Gastroesophageal sphincter (tissue), 4 donors: Measurements from ENCODE around the gene PRKG1. TPM values are rescaled to one million over a fixed set of nuclear protein-coding genes. Genes with fewer than 3 reads are reported as not detected.
"Not testable (repeated sequence)": the region's sequence is repeated elsewhere in the genome, so short reads cannot be mapped to it uniquely, and the experiment has no call there.

Experiments
- ATAC-seq: fragments of 150-250 bp; one replicate; pipeline ENCODE4 v1.9.1; 2016; ENCODE audit warnings: mild to moderate bottlenecking, moderate library complexity
- H3K27ac ChIP-seq, 4 donors: fragments of 200-600 bp; sonication (generic) in 3 of 4; 1 replicate in 3 of 4; 2 replicates in 1 of 4; pipeline ENCODE4 v1.5.1; 2016 to 2019
- H3K27me3 ChIP-seq: fragments of 200-600 bp; sonication (generic); one replicate; pipeline ENCODE4 v1.5.1; 2019
- H3K36me3 ChIP-seq, 2 donors: fragments of 200-600 bp; sonication (generic); one replicate each; pipeline ENCODE4 v1.5.1; 2019; ENCODE audit warnings: control low read depth in 1 of 2
- H3K4me1 ChIP-seq, 3 donors: fragments of 200-600 bp; sonication (generic); 1 replicate in 2 of 3; 2 replicates in 1 of 3; pipeline ENCODE4 v1.5.1; 2016 to 2019; ENCODE audit warnings: control low read depth in 2 of 3
- H3K4me3 ChIP-seq, 2 donors: fragments of 200-600 bp; sonication (generic); one replicate each; pipeline ENCODE4 v1.5.1; 2019; ENCODE audit warnings: mild to moderate bottlenecking in 1 of 2, moderate library complexity in 1 of 2
- H3K9me3 ChIP-seq, 3 donors: fragments of 200-600 bp; sonication (generic); one replicate each; pipeline ENCODE4 v1.5.1; 2017 to 2019; ENCODE audit warnings: control low read depth in 2 of 3
- CTCF ChIP-seq, 4 experiments: fragments of 200-600 bp in 2 of 4; fragments of 450-650 bp in 2 of 4; sonication (generic) in 1 of 4; IDR thresholded peaks; one replicate each; pipeline ENCODE4 v1.5.1; 2017 to 2019; ENCODE audit warnings: antibody characterized with exemption in 4 of 4, mild to moderate bottlenecking in 2 of 4, moderate library complexity in 2 of 4
- EP300 ChIP-seq: sonication (generic); formaldehyde crosslinking; IDR thresholded peaks from one replicate; pipeline ENCODE4 v1.6.1; 2017; ENCODE audit warnings: antibody characterized with exemption, mild to moderate bottlenecking
- POLR2A ChIP-seq, 2 donors: fragments of 450-650 bp; IDR thresholded peaks; one replicate each; pipeline ENCODE4 v1.6.1; 2017; ENCODE audit warnings: antibody characterized with exemption in 2 of 2, mild to moderate bottlenecking in 2 of 2, moderate library complexity in 1 of 2
- POLR2AphosphoS5 ChIP-seq: sonication (generic); formaldehyde crosslinking; IDR thresholded peaks from one replicate; pipeline ENCODE4 v1.6.1; 2017; ENCODE audit warnings: antibody characterized with exemption
- WGBS, 2 donors: methylation state at CpG; one replicate each; pipeline ENCODE4 v1.1.5; 2018; ENCODE audit warnings: low coverage in 1 of 2; 5-methylcytosine and 5-hydroxymethylcytosine counted together
- total RNA-seq, 4 donors: library from RNA; depleted of rRNA; stranded (reverse); fragments of >200 nt; gene quantifications; one replicate each; pipeline ENCODE4 v1.1.0, GENCODE V29; 2016

Gene PRKG1
- total RNA-seq, 4 donors from 2014 or later = 27.5 to 73.2 (median 39.2) TPM

- TF ChIP-seq CTCF (IDR thresholded peaks at IDR 0.05) (no peak), POLR2AphosphoS5 (no peak), POLR2A (IDR thresholded peaks at IDR 0.05) (no peak), EP300 (no peak)
- 87 to 96% methylated on average over 4 of the region's 4 CpGs for WGBS, 2 donors
- Histone ChIP-seq H3K4me3 (no peak overlapping the region), H3K27me3 (no peaks in the 10 kb centered on the region), H3K4me1 (peaks cover 0 to 24% (median 0%) of the 10 kb centered on the region in 3 donors), H3K27ac (no peak overlapping the region), H3K9me3 (no peaks in the 10 kb centered on the region), H3K36me3 (no peaks in the 10 kb centered on the region)
- no peak for ATAC-seq
These were observed 362.5 kb downstream of the PRKG1 start for GRCh38 chr10:51436805-51437204.

- 67 to 100% methylated on average over 1 of the region's 1 CpG for WGBS, 2 donors
- peaks cover 0 to 17% (median 0%) of the 10 kb centered on the region in 3 donors for H3K4me1 ChIP-seq
- no peaks in the 10 kb centered on the region for H3K27me3 ChIP-seq
- no peaks in the 10 kb centered on the region for H3K9me3 ChIP-seq
- ATAC-seq = no peak
- no peaks in the 10 kb centered on the region for H3K36me3 ChIP-seq
- no peak overlapping the region for H3K4me3 ChIP-seq
- TF ChIP-seq POLR2AphosphoS5 (no peak), CTCF (IDR thresholded peaks at IDR 0.05) (no peak), POLR2A (IDR thresholded peaks at IDR 0.05) (no peak), EP300 (no peak)
- no peak overlapping the region for H3K27ac ChIP-seq
These were observed 365.4 kb downstream of the PRKG1 start for GRCh38 chr10:51439645-51440044.

- Histone ChIP-seq H3K9me3 (no peaks in the 10 kb centered on the region), H3K27ac (no peak overlapping the region), H3K4me3 (no peak overlapping the region), H3K4me1 (no peaks in the 10 kb centered on the region), H3K27me3 (no peaks in the 10 kb centered on the region), H3K36me3 (no peaks in the 10 kb centered on the region)
- no peak for ATAC-seq
- TF ChIP-seq CTCF (IDR thresholded peaks at IDR 0.05) = no peak
- no peak for TF ChIP-seq EP300
- TF ChIP-seq POLR2AphosphoS5 = no peak
- TF ChIP-seq POLR2A (IDR thresholded peaks at IDR 0.05) = no peak
- 32 to 63% methylated on average over 3 of the region's 3 CpGs for WGBS, 2 donors
These were observed 371.3 kb downstream of the PRKG1 start for GRCh38 chr10:51445588-51445987.

- Histone ChIP-seq H3K4me3 (no peak overlapping the region), H3K9me3 (no peaks in the 10 kb centered on the region), H3K36me3 (no peaks in the 10 kb centered on the region), H3K27ac (no peak overlapping the region), H3K4me1 (no peaks in the 10 kb centered on the region), H3K27me3 (no peaks in the 10 kb centered on the region)
- ATAC-seq = no peak
- TF ChIP-seq CTCF (IDR thresholded peaks at IDR 0.05) (no peak), EP300 (no peak), POLR2AphosphoS5 (no peak), POLR2A (IDR thresholded peaks at IDR 0.05) (no peak)
- WGBS, 2 donors = 92% methylated on average over 1 of the region's 1 CpG; no CpG with 5 or more reads in 1 of the 2 donors
These were observed 372.8 kb downstream of the PRKG1 start for GRCh38 chr10:51447119-51447518.

- H3K4me1 ChIP-seq, H3K27me3 ChIP-seq, H3K36me3 ChIP-seq, ATAC-seq, H3K4me3 ChIP-seq, H3K27ac ChIP-seq: not testable (repeated sequence)
- 72 to 86% methylated on average over 2 to 3 of the region's 3 CpGs for WGBS, 2 donors
- peaks cover 0 to 11% (median 0%) of the 10 kb centered on the region in 3 donors for H3K9me3 ChIP-seq
These were observed 381.5 kb downstream of the PRKG1 start for GRCh38 chr10:51455762-51456161.
